ENCODE measurements around the gene BEX1. TPM values are rescaled to one million over a fixed set of nuclear protein-coding genes. Genes with fewer than 3 reads are reported as not detected.

The BEX1 gene
- total RNA-seq, 1 donor from 2014 or later = not detected

Other genes starting within 250 kb of the BEX1 start
- 0.13 and 0.38 TPM in 2 replicates for gene RAB40AL, start 126.9 kb downstream of the BEX1 start, total RNA-seq
- not detected in 2 replicates for gene NXF3, start 29.0 kb upstream of the BEX1 start, total RNA-seq
- gene BEX4, start 150.9 kb upstream of the BEX1 start, total RNA-seq = 15.5 and 20.2 TPM in 2 replicates
- 51.7 and 53.5 TPM in 2 replicates for gene TCEAL8, start 191.0 kb upstream of the BEX1 start, total RNA-seq
- not detected in 2 replicates for gene TCEAL5, start 212.6 kb upstream of the BEX1 start, total RNA-seq
- gene BEX2, start 246.8 kb upstream of the BEX1 start, total RNA-seq = 0.77 and 1.1 TPM in 2 replicates

Data from dermis microvascular lymphatic vessel endothelial cell (primary cell).